ENCODE data around the gene STAMBP.
A peak's percentile ranks its signal among the peaks of the same experiment; 100 is the strongest.
"Not testable (repeated sequence)": the region's sequence is repeated elsewhere in the genome, so short reads cannot be mapped to it uniquely, and the experiment has no call there.

Gene STAMBP

DNA sequence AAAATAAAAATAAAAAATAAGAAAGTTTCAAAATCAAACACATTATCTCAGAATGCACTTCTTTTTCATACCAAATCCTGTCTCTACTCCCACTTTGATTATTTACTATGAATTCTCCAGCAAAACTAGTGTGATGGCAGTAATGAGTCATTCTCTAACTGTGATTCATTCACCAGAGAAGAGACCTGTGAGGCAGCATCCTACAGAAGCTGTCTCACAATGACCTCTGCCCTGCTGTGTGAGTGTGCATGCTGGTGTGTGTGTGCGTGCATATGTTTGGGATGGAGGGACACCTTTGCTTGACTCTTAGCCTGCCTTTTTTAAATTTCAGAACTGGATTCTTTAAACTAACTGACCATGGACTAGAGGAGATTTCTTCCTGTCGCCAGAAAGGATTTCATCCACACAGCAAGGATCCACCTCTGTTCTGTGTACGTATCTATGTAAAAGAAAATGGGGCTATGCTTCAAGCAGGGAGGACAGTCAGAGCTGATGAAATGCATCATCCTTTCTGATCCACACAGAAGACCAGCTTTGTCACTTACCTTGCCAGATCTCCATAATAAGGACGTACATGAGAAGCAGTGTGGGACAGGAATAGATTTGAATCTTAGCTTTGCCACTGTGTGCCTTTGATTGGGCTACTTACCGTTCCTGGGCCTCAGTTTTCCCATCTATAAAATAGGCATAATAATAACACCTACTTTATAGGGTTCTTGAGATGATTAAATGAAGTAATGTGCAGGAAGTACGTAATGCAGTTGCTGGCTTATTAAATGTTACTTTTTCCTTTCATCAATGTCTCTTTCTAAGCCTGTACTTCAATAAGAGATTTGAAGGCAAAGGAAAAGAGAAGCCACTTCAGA, 31.2 kb downstream of the STAMBP start:
- Histone ChIP-seq H3K4me3 (ENCODE audit: low read length) (no peak overlapping the region), H3K9me3 (ENCODE audit: control insufficient read depth, low read length) (no peaks in the 10 kb centered on the region), H3K36me3 (ENCODE audit: control insufficient read depth, insufficient read depth, low read length, severe bottlenecking) (peaks cover 69% of the 10 kb centered on the region), H3K4me1 (ENCODE audit: control insufficient read depth, insufficient read depth, low read length) (peaks cover 9% of the 10 kb centered on the region), H3K27me3 (replicated peaks; ENCODE audit: control insufficient read depth, insufficient read depth, low read length) (no peaks in the 10 kb centered on the region), H3K9ac (ENCODE audit: low read length) (no peak overlapping the region)
- peak; percentile 56 for DNase-seq (ENCODE audit: low read depth)

DNA sequence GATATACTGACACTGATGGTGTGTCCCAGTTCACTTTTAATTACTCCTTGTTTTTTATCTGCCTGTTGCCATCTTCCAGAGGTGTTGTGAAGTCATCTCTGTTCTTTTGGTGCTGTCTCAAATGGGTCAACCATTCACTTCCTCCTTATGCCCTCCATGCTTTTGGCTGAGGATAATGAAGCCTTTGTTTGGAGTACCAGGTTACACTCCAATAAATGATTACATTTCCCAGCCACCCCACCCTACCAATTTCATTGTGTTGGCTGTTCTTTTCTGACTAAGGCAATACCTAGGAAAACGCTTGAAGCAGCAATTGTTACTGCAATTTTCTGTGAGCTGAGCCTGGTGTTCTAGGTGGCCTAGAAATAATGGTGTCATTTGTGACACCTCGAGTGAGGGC, 34.2 kb downstream of the STAMBP start:
- no peak overlapping the region for H3K4me3 ChIP-seq (ENCODE audit: low read length)
- H3K9me3 ChIP-seq (ENCODE audit: control insufficient read depth, low read length), result no peaks in the 10 kb centered on the region
- no peak for DNase-seq (ENCODE audit: low read depth)
- peaks cover 62% of the 10 kb centered on the region for H3K36me3 ChIP-seq (ENCODE audit: control insufficient read depth, insufficient read depth, low read length, severe bottlenecking)
- H3K27me3 ChIP-seq (replicated peaks; ENCODE audit: control insufficient read depth, insufficient read depth, low read length), result no peaks in the 10 kb centered on the region
- no peaks in the 10 kb centered on the region for H3K4me1 ChIP-seq (ENCODE audit: control insufficient read depth, insufficient read depth, low read length)
- H3K9ac ChIP-seq (ENCODE audit: low read length), result no peak overlapping the region

DNA sequence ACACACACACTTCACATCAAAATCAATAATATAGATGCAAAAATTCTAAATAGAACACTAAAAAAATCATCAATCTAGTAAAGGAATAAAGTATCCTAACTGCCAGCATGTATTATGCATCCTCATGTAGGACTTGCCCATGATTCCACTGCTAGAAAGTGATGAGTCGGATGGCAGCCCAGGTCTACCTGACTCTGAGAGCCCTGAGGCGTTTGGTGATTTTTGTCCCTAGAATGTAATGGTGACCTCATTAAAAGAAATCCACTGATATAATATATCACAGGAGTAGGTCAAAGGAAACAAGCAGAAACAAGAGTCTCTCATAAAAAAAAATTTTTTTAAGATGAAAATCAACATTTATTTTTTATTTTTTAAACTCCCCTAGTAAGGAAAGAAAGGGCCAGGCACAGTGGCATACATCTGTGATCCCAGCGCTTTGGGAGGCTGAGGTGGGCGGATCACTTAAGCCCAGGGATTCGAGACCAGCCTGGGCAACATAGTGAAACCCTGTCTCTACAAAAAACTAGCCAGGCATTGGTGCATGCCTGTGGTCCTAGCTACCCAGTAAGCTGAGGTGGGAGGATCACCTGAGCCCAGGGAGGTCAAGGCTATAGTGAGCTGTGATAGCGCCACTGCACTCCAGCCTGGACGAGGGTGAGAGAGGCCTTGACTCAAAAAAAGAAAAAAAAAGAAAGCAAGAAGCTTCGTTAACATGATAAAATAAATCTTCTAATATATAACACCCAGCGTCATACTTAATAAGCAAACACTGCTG, 39.6 kb downstream of the STAMBP start:
- Histone ChIP-seq H3K4me3 (ENCODE audit: low read length) (no peak overlapping the region), H3K9ac (ENCODE audit: low read length) (no peak overlapping the region), H3K9me3 (ENCODE audit: control insufficient read depth, low read length) (no peaks in the 10 kb centered on the region), H3K4me1 (ENCODE audit: control insufficient read depth, insufficient read depth, low read length) (peaks cover 7% of the 10 kb centered on the region), H3K27me3 (replicated peaks; ENCODE audit: control insufficient read depth, insufficient read depth, low read length) (no peaks in the 10 kb centered on the region), H3K36me3 (ENCODE audit: control insufficient read depth, insufficient read depth, low read length, severe bottlenecking) (peaks cover 41% of the 10 kb centered on the region)
- DNase-seq (ENCODE audit: low read depth), result no peak

DNA sequence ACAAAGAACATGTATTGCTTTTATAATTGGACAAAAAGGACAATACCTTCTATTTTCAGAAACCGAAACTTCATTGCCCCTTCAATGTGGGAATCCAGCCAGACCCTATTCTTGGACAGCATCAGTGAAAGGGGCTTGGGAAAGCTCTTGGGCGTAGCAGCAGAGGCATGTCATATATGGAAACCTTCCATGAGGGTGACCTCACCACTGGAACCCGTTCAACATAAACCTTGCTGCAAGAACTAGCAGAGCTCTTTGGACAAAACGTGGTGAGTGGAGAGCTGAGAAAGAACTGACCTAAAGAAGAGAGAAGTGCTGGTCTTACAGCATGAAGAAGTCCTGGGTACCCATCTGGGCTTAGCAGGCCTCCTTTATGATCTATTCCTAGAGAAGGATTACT, 41.3 kb downstream of the STAMBP start:
- peak; percentile 92 for DNase-seq (ENCODE audit: low read depth)
- Histone ChIP-seq H3K9me3 (ENCODE audit: control insufficient read depth, low read length) (no peaks in the 10 kb centered on the region), H3K36me3 (ENCODE audit: control insufficient read depth, insufficient read depth, low read length, severe bottlenecking) (peaks cover 26% of the 10 kb centered on the region), H3K9ac (ENCODE audit: low read length) (no peak overlapping the region), H3K4me1 (ENCODE audit: control insufficient read depth, insufficient read depth, low read length) (peaks cover 7% of the 10 kb centered on the region), H3K27me3 (replicated peaks; ENCODE audit: control insufficient read depth, insufficient read depth, low read length) (no peaks in the 10 kb centered on the region), H3K4me3 (ENCODE audit: low read length) (no peak overlapping the region)

DNA sequence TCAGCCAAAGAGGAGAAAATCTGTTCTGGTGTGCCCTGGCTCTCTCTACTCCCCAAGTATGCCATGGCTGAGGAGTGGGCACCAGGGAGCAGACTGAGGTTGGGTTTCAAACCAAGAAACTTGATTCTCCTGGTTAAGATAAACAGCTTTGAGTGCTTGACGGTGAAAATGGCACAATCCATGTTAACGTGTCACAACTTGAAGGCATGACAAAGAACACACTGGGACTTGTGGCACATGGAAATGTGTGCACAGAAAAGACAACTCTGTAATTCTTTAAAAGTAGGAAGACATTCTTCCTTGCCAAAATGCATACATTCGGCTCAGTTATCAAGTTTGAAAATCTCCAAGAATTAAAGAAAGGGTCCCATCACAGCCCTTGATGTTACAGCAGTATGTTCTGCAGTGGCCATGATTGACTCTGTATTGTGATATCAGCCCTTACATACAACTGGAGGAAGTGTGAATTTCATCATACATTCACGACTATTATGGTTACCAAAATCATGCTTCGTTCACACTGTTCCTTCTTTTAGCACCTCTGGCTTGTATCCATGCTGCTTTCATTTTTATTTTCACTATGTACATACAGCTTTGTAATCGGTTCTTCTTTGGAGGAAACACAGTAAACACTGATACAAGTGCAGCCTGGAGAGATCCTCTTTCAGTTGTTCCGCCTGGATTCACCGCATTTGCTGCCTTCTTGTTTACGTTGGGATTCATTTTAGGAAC, 48.5 kb downstream of the STAMBP start:
- H3K36me3 ChIP-seq (ENCODE audit: control insufficient read depth, insufficient read depth, low read length, severe bottlenecking), result peaks cover 5% of the 10 kb centered on the region
- H3K4me1 ChIP-seq (ENCODE audit: control insufficient read depth, insufficient read depth, low read length), result no peaks in the 10 kb centered on the region
- no peak overlapping the region for H3K9ac ChIP-seq (ENCODE audit: low read length)
- no peak for DNase-seq (ENCODE audit: low read depth)
- H3K27me3 ChIP-seq (replicated peaks; ENCODE audit: control insufficient read depth, insufficient read depth, low read length), result peaks cover 20% of the 10 kb centered on the region
- H3K4me3 ChIP-seq (ENCODE audit: low read length), result no peak overlapping the region
- no peaks in the 10 kb centered on the region for H3K9me3 ChIP-seq (ENCODE audit: control insufficient read depth, low read length)

DNA sequence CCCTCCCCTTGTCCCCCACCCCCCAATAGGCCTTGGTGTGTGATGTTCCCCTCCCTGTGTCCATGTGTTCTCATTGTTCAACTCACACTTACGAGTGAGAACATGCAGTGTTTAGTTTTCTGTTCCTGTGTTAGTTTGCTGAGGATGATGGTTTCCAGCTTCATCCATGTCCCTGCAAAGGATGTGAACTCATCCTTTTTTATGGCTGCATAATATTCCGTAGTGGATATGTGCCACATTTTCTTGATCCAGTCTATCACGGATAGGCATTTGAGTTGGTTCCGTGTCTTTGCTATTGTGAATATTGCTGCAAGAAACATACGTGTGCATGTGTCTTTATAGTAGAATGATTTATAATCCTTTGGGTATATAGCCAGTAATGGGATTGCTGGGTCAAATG, 49.2 kb downstream of the STAMBP start:
- not testable (repeated sequence) for DNase-seq (ENCODE audit: low read depth); H3K9me3 ChIP-seq (ENCODE audit: control insufficient read depth, low read length); H3K9ac ChIP-seq (ENCODE audit: low read length); H3K36me3 ChIP-seq (ENCODE audit: control insufficient read depth, insufficient read depth, low read length, severe bottlenecking); H3K4me1 ChIP-seq (ENCODE audit: control insufficient read depth, insufficient read depth, low read length); H3K4me3 ChIP-seq (ENCODE audit: low read length)
- peaks cover 23% of the 10 kb centered on the region for H3K27me3 ChIP-seq (replicated peaks; ENCODE audit: control insufficient read depth, insufficient read depth, low read length)

DNA sequence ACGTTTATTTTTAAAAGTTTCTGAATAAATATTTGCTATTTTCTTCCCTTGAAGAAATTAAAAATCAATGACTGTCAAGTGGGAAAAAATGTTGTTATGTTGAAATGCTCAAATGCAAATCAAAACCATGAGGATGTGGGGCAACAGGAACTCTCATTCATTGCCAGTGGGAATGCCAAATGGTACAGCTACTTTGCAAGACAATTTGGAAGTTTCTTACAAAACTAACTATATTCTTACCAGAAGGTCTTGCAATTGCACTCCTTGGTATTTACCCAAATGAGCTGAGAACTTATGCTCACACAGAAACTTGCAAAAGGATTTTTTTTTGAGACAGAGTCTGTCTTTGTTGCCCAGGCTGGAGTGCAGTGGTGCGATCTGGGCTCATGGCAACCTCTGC, 56.6 kb downstream of the STAMBP start:
- peaks cover 12% of the 10 kb centered on the region for H3K4me1 ChIP-seq (ENCODE audit: control insufficient read depth, insufficient read depth, low read length)
- no peaks in the 10 kb centered on the region for H3K9me3 ChIP-seq (ENCODE audit: control insufficient read depth, low read length)
- DNase-seq (ENCODE audit: low read depth), result peak; percentile 42
- no peaks in the 10 kb centered on the region for H3K36me3 ChIP-seq (ENCODE audit: control insufficient read depth, insufficient read depth, low read length, severe bottlenecking)
- H3K27me3 ChIP-seq (replicated peaks; ENCODE audit: control insufficient read depth, insufficient read depth, low read length), result peaks cover 15% of the 10 kb centered on the region
- no peak overlapping the region for H3K4me3 ChIP-seq (ENCODE audit: low read length)
- no peak overlapping the region for H3K9ac ChIP-seq (ENCODE audit: low read length)

DNA sequence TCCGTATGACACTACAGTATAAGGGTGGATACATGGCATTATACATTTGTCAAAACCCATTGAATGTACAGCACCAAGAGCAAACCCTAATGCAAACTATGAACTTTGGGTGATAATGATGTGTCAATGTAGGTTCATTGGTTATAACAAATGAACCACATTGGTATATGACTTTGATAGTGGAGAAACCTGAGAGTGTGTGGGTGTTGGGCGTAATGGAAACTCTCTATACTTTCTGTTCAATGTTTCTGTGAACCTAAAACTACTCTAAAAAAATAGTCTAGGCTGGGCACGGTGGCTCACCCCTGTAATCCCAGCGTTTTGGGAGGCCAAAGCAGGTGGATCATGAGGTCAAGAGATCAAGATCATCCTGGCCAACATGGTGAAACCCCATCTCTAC, 57.6 kb downstream of the STAMBP start:
- H3K27me3 ChIP-seq (replicated peaks; ENCODE audit: control insufficient read depth, insufficient read depth, low read length), result peaks cover 24% of the 10 kb centered on the region
- peaks cover 12% of the 10 kb centered on the region for H3K4me1 ChIP-seq (ENCODE audit: control insufficient read depth, insufficient read depth, low read length)

DNA sequence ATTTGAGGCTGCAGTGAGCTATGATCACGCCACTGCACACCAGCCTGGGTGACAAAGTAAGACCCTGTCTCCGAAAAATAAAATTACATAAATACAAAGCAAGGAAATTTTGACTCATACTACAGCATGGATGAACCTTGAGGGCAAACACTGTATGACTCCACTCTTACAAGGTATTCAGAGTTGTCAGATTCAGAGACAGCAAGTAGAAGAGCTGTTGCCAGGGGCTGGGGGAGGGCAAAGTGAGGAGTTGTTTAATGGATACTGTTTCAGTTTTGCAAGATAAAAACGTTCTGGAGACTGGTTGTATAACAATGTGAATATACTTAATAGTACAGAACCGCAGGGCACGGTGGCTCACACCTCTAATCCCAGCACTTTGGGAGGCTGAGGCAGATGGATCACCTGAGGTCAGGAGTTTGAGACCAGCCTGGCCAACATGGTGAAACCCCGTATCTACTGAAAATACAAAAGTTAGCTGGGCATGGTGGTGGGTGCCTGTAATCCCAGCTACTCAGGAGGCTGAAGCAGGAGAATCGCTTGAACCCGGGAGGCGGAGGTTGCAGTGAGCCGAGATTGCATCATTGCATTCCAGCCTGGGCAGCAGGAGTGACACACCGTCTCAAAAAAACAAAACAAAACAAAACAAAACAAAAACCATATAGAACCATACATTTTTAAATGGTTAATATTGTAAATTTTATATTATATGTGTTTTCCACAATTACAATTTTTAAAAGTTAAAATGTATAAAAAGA, 59.0 kb downstream of the STAMBP start:
- H3K9ac ChIP-seq (ENCODE audit: low read length); H3K36me3 ChIP-seq (ENCODE audit: control insufficient read depth, insufficient read depth, low read length, severe bottlenecking); H3K9me3 ChIP-seq (ENCODE audit: control insufficient read depth, low read length); H3K4me3 ChIP-seq (ENCODE audit: low read length); DNase-seq (ENCODE audit: low read depth): not testable (repeated sequence)
- Histone ChIP-seq H3K4me1 (ENCODE audit: control insufficient read depth, insufficient read depth, low read length) (peaks cover 12% of the 10 kb centered on the region), H3K27me3 (replicated peaks; ENCODE audit: control insufficient read depth, insufficient read depth, low read length) (peaks cover 34% of the 10 kb centered on the region)

More for the DNA sequence above, 57.6 kb downstream of the STAMBP start:
- no peak for DNase-seq (ENCODE audit: low read depth)
- no peak overlapping the region for H3K4me3 ChIP-seq (ENCODE audit: low read length)
- H3K9me3 ChIP-seq (ENCODE audit: control insufficient read depth, low read length), result no peaks in the 10 kb centered on the region
- no peak overlapping the region for H3K9ac ChIP-seq (ENCODE audit: low read length)
- H3K36me3 ChIP-seq (ENCODE audit: control insufficient read depth, insufficient read depth, low read length, severe bottlenecking), result no peaks in the 10 kb centered on the region

DNA sequence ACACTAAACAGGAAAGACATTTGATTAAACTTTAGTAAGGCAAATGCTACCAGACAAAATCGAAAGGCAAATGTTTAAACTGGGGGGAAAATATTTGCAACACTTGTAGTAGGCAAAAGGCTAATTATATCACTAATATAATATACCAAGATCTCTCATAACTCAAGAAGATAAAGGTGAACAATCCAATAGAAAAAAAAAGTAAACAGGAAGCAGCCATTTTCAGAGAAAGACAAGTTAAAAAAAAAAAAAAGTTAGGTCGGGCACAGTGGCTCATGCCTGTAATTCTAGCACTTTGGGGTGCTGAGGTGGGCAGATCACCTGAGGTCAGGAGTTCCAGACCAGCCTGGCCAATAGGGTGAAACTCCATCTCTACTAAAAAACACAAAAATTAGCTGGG, 59.6 kb downstream of the STAMBP start:
- no peak overlapping the region for H3K4me3 ChIP-seq (ENCODE audit: low read length)
- no peak for DNase-seq (ENCODE audit: low read depth)
- H3K36me3 ChIP-seq (ENCODE audit: control insufficient read depth, insufficient read depth, low read length, severe bottlenecking), result no peaks in the 10 kb centered on the region
- H3K27me3 ChIP-seq (replicated peaks; ENCODE audit: control insufficient read depth, insufficient read depth, low read length), result peaks cover 39% of the 10 kb centered on the region
- no peaks in the 10 kb centered on the region for H3K9me3 ChIP-seq (ENCODE audit: control insufficient read depth, low read length)
- H3K4me1 ChIP-seq (ENCODE audit: control insufficient read depth, insufficient read depth, low read length), result peaks cover 12% of the 10 kb centered on the region
- no peak overlapping the region for H3K9ac ChIP-seq (ENCODE audit: low read length)

All from adipocyte (in vitro differentiated cells).